ENCODE measurements around the gene RBM14. TPM values are rescaled to one million over a fixed set of nuclear protein-coding genes. Genes with fewer than 3 reads are reported as not detected.
A peak's percentile ranks its signal among the peaks of the same experiment; 100 is the strongest.

RBM14 gene
- total RNA-seq, 1 donor from 2014 or later = 39.2 TPM

- no peak for TF ChIP-seq CTCF (IDR thresholded peaks at IDR 0.05)
- no peaks in the 10 kb centered on the region for H3K9me3 ChIP-seq
- no peak for DNase-seq (ENCODE audit: low spot score in 2 of 2)
- H3K4me3 ChIP-seq = no peak overlapping the region
- intact Hi-C loops (cut with DNase I) = no loop called here
- H3K36me3 ChIP-seq = peaks cover 33 to 63% of the 10 kb centered on the region in 2 donors
- no peaks in the 10 kb centered on the region for H3K4me1 ChIP-seq
- H3K27ac ChIP-seq = no peak overlapping the region
- no peaks in the 10 kb centered on the region for H3K27me3 ChIP-seq
Measured at GRCh38 chr11:66652651-66653050, 36.2 kb downstream of the RBM14 start.

GRCh38 chr11:66653123-66653522 lies 36.7 kb downstream of the RBM14 start:
- intact Hi-C loops (cut with DNase I) = no loop called here
- Histone ChIP-seq H3K4me3 (no peak overlapping the region), H3K4me1 (no peaks in the 10 kb centered on the region), H3K27ac (no peak overlapping the region), H3K27me3 (no peaks in the 10 kb centered on the region), H3K36me3 (peaks cover 38 to 61% of the 10 kb centered on the region in 2 donors), H3K9me3 (no peaks in the 10 kb centered on the region)
- TF ChIP-seq CTCF (IDR thresholded peaks at IDR 0.05) = no peak
- DNase-seq (ENCODE audit: low spot score in 2 of 2) = no peak

- DNase-seq (ENCODE audit: low spot score in 2 of 2) = no peak
- intact Hi-C loops (cut with DNase I) = no loop called here
- peaks cover 27 to 52% of the 10 kb centered on the region in 2 donors for H3K36me3 ChIP-seq
Measured at GRCh38 chr11:66659763-66660162, 43.3 kb downstream of the RBM14 start.

GRCh38 chr11:66663741-66664296 lies 47.4 kb downstream of the RBM14 start:
- intact Hi-C loops (cut with DNase I) = no loop called here
- no peak for TF ChIP-seq CTCF (IDR thresholded peaks at IDR 0.05)
- Histone ChIP-seq H3K9me3 (no peaks in the 10 kb centered on the region), H3K36me3 (peaks cover 42 to 62% of the 10 kb centered on the region in 2 donors), H3K4me1 (no peaks in the 10 kb centered on the region), H3K4me3 (no peak overlapping the region), H3K27me3 (no peaks in the 10 kb centered on the region), H3K27ac (no peak overlapping the region)
- DNase-seq (ENCODE audit: low spot score in 2 of 2) = peak in 1 of 2 donors; percentile 8

More at GRCh38 chr11:66659763-66660162, 43.3 kb downstream of the RBM14 start:
- no peak overlapping the region for H3K4me3 ChIP-seq
- H3K9me3 ChIP-seq = no peaks in the 10 kb centered on the region
- no peak overlapping the region for H3K27ac ChIP-seq
- H3K27me3 ChIP-seq = no peaks in the 10 kb centered on the region
- no peaks in the 10 kb centered on the region for H3K4me1 ChIP-seq
- TF ChIP-seq CTCF (IDR thresholded peaks at IDR 0.05) = no peak

- intact Hi-C loops (cut with DNase I) = no loop called here
- no peak overlapping the region for H3K4me3 ChIP-seq
- H3K9me3 ChIP-seq = no peaks in the 10 kb centered on the region
- H3K4me1 ChIP-seq = no peaks in the 10 kb centered on the region
- no peak overlapping the region for H3K27ac ChIP-seq
- DNase-seq (ENCODE audit: low spot score in 2 of 2) = peak in 1 of 2 donors; percentile 45
- H3K36me3 ChIP-seq = peaks cover 38 to 59% of the 10 kb centered on the region in 2 donors
- no peaks in the 10 kb centered on the region for H3K27me3 ChIP-seq
- no peak for TF ChIP-seq CTCF (IDR thresholded peaks at IDR 0.05)
Measured at GRCh38 chr11:66665369-66665768, 48.9 kb downstream of the RBM14 start.

- Histone ChIP-seq H3K4me1 (peaks cover 0 to 12% of the 10 kb centered on the region in 2 donors), H3K27ac (no peak overlapping the region), H3K27me3 (no peaks in the 10 kb centered on the region), H3K36me3 (peaks cover 22 to 24% of the 10 kb centered on the region in 2 donors), H3K9me3 (no peaks in the 10 kb centered on the region), H3K4me3 (no peak overlapping the region)
- TF ChIP-seq CTCF (IDR thresholded peaks at IDR 0.05) = no peak
- intact Hi-C loops (cut with DNase I) = no loop called here
- DNase-seq (ENCODE audit: low spot score in 2 of 2) = no peak
Measured at GRCh38 chr11:66670816-66671215, 54.4 kb downstream of the RBM14 start.

Measured in ascending aorta (tissue), 2 donors.